ENCODE results near the gene MAD1L1. TPM values are rescaled to one million over a fixed set of nuclear protein-coding genes. Genes with fewer than 3 reads are reported as not detected.

The MAD1L1 gene
- total and polyA plus RNA-seq, 8 donors: 21.4 to 58.8 (median 22.5) TPM

DNA sequence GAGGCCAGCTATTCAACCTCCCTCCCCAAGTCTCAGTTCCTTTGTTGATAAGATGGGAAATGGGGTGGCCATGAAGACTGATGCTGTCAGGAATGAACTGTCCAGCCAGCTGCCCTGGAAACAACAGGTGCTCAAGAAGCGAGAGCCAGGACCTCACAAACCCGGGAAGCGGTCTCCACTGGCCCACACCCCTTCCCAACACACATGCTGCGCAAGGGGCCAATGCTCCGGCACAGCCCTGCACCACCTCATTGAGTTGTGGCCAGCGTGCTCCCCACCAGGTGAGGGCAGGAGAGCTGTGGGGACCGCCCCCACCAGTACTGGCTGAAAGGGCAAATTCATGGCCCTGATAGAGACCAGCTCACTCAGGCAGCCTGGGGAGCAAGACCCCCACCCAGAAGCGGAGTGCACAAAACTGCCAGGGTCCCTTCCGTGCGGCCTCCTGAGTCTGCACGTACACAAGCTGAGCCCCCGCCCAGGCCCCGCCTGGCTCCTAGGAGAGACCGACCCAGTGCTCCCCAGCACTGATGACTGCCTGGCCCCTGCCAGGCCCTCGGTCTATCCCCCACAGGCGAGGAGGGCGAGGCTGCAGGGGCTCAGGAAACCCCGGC, 216.6 kb downstream of the MAD1L1 start:
- H3K27ac ChIP-seq: no peak overlapping the region
- peak in 2 of 4 donors; percentile 25 to 63 for DNase-seq
- ATAC-seq: no peak
- intact Hi-C loops (cut with DNase I): no loop called here
- no peak overlapping the region for H3K4me3 ChIP-seq
- H3K27me3 ChIP-seq: no peaks in the 10 kb centered on the region
- H3K9me3 ChIP-seq: no peaks in the 10 kb centered on the region
- H3K4me1 ChIP-seq: peaks cover 4 to 30% of the 10 kb centered on the region in 2 donors
- H3K36me3 ChIP-seq: peaks cover 0 to 20% of the 10 kb centered on the region in 2 donors
- TF ChIP-seq, protein P1, sequence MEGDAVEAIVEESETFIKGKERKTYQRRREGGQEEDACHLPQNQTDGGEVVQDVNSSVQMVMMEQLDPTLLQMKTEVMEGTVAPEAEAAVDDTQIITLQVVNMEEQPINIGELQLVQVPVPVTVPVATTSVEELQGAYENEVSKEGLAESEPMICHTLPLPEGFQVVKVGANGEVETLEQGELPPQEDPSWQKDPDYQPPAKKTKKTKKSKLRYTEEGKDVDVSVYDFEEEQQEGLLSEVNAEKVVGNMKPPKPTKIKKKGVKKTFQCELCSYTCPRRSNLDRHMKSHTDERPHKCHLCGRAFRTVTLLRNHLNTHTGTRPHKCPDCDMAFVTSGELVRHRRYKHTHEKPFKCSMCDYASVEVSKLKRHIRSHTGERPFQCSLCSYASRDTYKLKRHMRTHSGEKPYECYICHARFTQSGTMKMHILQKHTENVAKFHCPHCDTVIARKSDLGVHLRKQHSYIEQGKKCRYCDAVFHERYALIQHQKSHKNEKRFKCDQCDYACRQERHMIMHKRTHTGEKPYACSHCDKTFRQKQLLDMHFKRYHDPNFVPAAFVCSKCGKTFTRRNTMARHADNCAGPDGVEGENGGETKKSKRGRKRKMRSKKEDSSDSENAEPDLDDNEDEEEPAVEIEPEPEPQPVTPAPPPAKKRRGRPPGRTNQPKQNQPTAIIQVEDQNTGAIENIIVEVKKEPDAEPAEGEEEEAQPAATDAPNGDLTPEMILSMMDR (IDR thresholded peaks at IDR 0.05): no peak

DNA sequence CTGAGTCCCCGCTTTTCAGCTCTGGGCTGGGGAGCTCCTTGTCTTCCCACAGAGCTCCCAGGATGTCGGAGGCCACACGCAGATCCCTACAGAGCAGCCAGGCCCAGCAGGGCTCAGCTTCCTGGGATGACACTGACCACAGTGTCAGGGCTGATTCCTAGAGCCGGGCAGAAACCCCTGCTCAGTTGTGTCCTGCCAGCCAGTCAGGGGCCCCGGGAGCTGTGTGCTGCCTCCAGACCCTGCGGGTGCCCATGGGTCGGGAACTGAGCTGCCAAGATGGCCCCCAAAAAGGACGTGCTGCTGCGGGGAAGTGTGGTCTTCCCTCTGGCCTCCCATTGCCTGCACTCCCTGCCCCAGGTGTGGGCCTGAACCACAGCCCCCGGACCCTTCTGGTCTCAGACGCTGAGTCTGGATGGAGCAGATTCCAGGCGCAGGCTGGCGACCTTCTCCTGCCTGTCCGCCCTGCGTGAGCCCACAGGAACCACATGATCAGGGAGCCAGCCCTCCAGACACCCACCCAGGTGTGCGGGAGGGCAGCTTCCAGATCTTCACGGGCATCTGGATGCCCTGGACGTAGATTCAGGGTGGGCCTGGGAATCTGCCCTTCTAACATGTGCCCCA, 217.4 kb downstream of the MAD1L1 start:
- no peak overlapping the region for H3K4me3 ChIP-seq
- no peak overlapping the region for H3K27ac ChIP-seq
- intact Hi-C loops (cut with DNase I): no loop called here
- DNase-seq (peak in 2 of 4 donors; percentile 27 to 71), ATAC-seq (no peak)
- peaks cover 0 to 20% of the 10 kb centered on the region in 2 donors for H3K36me3 ChIP-seq
- peaks cover 4 to 23% of the 10 kb centered on the region in 2 donors for H3K4me1 ChIP-seq
- no peaks in the 10 kb centered on the region for H3K9me3 ChIP-seq
- TF ChIP-seq, protein P1 (IDR thresholded peaks at IDR 0.05): no peak
- no peaks in the 10 kb centered on the region for H3K27me3 ChIP-seq

DNA sequence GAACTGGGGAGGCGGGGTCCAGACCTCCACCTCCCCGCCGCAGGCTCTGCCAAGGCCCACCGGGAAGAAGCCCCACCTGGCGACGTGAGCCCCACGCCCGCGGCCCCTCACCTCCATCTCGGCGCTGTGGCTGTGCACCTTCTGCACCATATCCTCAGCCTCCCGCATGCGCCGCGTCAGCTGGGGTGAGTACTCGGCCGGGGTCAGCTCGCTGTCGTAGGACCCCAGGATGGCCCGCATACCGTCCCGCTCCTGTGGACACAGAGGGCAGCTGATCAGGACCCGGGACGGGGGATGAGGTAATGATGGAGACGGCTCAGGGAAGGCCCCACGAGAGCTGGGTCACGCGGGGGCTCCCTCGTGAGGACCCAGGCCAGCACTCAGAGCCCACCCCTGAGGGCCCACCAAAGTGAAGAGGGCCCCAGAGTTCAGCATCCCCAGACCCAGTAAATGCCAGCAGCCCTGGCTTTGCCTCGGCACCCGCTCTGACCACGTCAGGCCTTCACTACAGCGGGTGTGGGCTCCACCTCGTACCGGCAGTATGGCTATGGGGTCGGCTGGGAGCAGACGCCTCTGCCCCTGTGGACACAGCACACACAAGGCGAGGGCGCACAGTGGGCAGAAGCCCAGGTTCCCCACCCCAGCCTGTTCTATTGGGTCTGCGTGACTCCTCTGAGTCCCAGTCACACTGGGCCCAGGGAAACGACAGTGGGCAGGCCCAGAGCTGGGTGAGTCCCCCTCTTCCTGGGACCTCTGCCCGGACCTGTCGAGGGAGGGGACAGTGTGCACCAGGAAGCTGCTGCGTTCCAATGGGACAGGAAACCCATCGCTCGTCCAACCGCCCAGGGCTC, 218.1 kb downstream of the MAD1L1 start:
- Histone ChIP-seq H3K9me3 (no peaks in the 10 kb centered on the region), H3K4me3 (no peak overlapping the region), H3K27ac (no peak overlapping the region), H3K36me3 (peaks cover 0 to 20% of the 10 kb centered on the region in 2 donors), H3K4me1 (peaks cover 4 to 15% of the 10 kb centered on the region in 2 donors), H3K27me3 (no peaks in the 10 kb centered on the region)
- DNase-seq (peak in 2 of 4 donors; percentile 29 to 79), ATAC-seq (no peak)
- intact Hi-C loops (cut with DNase I): no loop called here
- TF ChIP-seq, protein P1 (IDR thresholded peaks at IDR 0.05): no peak

DNA sequence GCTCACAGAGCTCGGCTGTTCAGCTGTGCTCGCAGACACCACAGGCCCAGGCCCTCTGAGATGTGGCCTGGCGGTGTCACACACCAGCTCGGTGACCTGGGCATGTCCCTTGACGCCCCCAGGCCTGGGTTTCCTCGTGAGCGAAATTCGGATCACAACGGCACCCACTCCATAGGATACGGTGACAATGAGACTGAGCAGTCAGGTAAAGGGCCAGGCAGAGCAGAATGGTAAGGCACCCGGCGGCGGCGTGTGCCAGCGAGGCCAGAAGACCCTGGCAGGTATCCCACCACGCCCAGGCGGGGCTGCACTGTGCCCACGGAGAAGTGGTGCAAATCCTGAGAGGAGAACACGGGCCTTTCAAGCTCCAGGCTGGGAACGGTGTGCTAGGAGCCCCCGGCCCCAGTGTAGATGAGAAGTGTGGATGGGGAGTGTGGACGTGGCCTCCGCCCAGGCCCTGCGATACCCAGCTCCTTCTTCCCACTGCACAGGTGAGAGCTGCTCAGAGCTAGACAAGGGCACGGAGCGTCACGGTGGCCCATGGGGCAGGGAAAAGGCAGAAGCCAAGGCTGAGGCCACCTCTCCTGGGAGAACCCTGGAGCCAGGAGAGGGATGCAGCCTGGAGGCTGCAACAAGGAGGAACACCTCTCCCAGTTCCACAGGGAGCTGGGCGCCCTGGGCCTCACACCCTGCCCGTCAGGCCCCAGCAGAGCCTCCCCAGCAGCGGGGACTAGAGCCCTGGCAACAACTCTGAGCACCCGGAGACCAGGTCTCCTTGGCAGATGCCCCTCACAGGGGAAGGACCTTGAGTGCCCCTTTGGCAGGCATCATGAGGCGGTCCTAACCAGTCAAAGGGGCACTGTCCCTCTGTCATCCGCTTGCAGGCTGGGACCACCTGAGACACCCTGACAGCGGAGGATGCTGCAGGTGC, 219.1 kb downstream of the MAD1L1 start:
- no peaks in the 10 kb centered on the region for H3K9me3 ChIP-seq
- peaks cover 0 to 20% of the 10 kb centered on the region in 2 donors for H3K36me3 ChIP-seq
- TF ChIP-seq, protein P1 (IDR thresholded peaks at IDR 0.05): no peak
- DNase-seq (peak in 2 of 4 donors; percentile 29 to 66), ATAC-seq (no peak)
- intact Hi-C loops (cut with DNase I): no loop called here
- no peak overlapping the region for H3K27ac ChIP-seq
- no peaks in the 10 kb centered on the region for H3K27me3 ChIP-seq
- no peak overlapping the region for H3K4me3 ChIP-seq
- H3K4me1 ChIP-seq: peaks cover 0 to 7% of the 10 kb centered on the region in 2 donors

All from left lung (tissue), 10 donors.